SJCRH30 (cell line): ENCODE measurements around the gene PPIL6. TPM values are rescaled to one million over a fixed set of nuclear protein-coding genes. Genes with fewer than 3 reads are reported as not detected.

ENCODE experiments used
- DNase-seq, 2 experiments: peaks; one replicate each; pipeline ENCODE4 v3.0.0-alpha.2; 2015 to 2020
- H3K27ac ChIP-seq: fragments of 250-450 bp; sonication (Bioruptor Pico); 2 replicates; pipeline ENCODE4 v1.5.1; 2020; ENCODE audit warnings: mild to moderate bottlenecking, moderate library complexity
- H3K27me3 ChIP-seq: fragments of 250-450 bp; sonication (Bioruptor Pico); 2 replicates; pipeline ENCODE4 v1.5.1; 2020; ENCODE audit warnings: mild to moderate bottlenecking, moderate library complexity
- H3K36me3 ChIP-seq: fragments of 250-450 bp; sonication (Bioruptor Pico); 2 replicates; pipeline ENCODE4 v1.5.1; 2020; ENCODE audit warnings: mild to moderate bottlenecking, moderate library complexity
- H3K4me1 ChIP-seq: fragments of 250-450 bp; sonication (Bioruptor Pico); 2 replicates; pipeline ENCODE4 v1.5.1; 2020; ENCODE audit warnings: mild to moderate bottlenecking, moderate library complexity
- H3K4me3 ChIP-seq: fragments of 250-450 bp; sonication (Bioruptor Pico); 2 replicates; pipeline ENCODE4 v1.5.1; 2020; ENCODE audit warnings: mild to moderate bottlenecking, moderate library complexity
- H3K9me3 ChIP-seq: fragments of 250-450 bp; sonication (Bioruptor Pico); replicated peaks from 2 replicates; pipeline ENCODE4 v1.5.1; 2020; ENCODE audit warnings: mild to moderate bottlenecking, moderate library complexity
- total RNA-seq: library from RNA; depleted of rRNA; stranded (reverse); fragments of >200 nt; shearing (Covaris generic); gene quantifications from 2 replicates; pipeline ENCODE4 v1.2.3, GENCODE V29; 2014; rRNA removed

The PPIL6 gene
- 0.28 TPM in 1 of 2 replicates, not detected in the other for total RNA-seq

DNA sequence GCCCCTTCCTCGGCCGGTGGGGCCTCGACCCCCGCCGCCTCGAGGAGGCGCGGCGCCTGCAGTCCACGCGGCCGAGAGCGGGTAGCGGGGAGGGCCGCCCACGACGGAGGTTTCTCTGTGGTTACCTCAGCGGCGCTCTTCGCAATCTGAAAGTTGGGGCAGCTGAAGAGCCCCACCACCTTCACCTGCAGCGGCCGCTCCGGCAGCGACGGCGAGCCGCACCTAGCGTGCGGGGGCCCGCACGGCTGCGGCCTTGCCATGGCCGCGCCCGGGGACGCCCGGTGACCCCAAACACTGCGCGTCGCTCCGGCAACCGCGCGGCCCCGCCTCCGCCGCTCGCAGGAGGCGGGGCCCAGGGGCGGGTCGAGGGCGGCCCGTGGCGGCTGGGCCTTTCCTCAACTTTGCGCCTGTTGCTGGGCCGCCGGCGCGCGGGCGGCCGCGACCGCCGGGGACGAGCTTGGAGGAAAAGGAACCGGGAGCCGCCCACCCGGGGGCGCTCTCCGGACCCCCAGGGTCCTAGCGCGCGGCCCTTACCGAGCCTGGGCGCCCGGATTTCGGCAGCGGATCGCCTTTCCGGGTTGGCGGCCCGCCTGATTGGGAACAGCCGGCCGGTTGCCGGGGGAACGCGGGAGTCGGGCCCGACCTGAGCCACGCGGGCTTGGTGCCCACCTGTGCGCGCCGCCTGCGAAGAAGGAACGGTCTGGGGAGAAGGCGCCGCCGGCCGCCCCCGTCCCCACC is at the start of gene PPIL6, which contains the start of gene SMPD2:
Gene PPIL6, minus strand, starts transcription at position 298 of the 738 bp plus-strand sequence. Its CDS starts 38 bp downstream, at position 260.
Gene SMPD2, plus strand, starts transcription at position 394 of the 738 bp plus-strand sequence. CDS start 398 bp downstream, outside the sequence.
- Histone ChIP-seq H3K27ac (peak within 1 kb of the TSS; percentile 39), H3K27me3 (no peaks in the 10 kb centered on the region), H3K9me3 (no peaks in the 10 kb centered on the region), H3K4me1 (no peaks in the 10 kb centered on the region), H3K4me3 (peak within 1 kb of the TSS; percentile 85), H3K36me3 (no peaks in the 10 kb centered on the region; the same call in none of the 2 replicates)
- peak; percentile 89 to 92 for DNase-seq

- no peaks in the 10 kb centered on the region for H3K9me3 ChIP-seq
- no peaks in the 10 kb centered on the region for H3K27me3 ChIP-seq
- H3K36me3 ChIP-seq: no peaks in the 10 kb centered on the region
- peak in 1 of 2 experiments; percentile 69 for DNase-seq
- peaks cover 33% of the 10 kb centered on the region for H3K4me1 ChIP-seq
- H3K4me3 ChIP-seq: no peak overlapping the region
- no peak overlapping the region for H3K27ac ChIP-seq
Measured at GRCh38 chr6:109488001-109488400, 47.6 kb upstream of the PPIL6 start.

DNA sequence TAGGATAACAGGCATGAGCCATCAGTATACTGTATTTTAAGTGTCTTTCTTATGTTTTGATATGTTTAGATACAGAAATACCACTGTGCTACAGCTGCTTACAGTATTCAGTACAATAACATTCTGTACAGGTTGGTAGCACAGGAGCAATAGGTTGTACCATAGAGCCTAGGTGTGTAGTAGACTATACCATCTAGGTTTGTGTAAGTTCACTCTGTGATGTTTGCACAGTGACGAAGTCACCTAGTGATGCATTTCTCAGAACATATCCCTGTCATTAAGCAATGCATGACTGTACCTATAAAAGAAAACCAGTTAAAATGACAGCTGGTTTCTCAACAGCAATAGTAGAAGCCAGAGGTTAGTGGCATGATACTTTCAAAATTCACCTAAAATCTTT is 45.6 kb upstream of the PPIL6 start:
- Histone ChIP-seq H3K9me3 (no peaks in the 10 kb centered on the region), H3K27me3 (no peaks in the 10 kb centered on the region), H3K4me3 (no peak overlapping the region), H3K36me3 (peaks cover 9% of the 10 kb centered on the region), H3K27ac (no peak overlapping the region), H3K4me1 (peaks cover 36% of the 10 kb centered on the region)
- DNase-seq: no peak

DNA sequence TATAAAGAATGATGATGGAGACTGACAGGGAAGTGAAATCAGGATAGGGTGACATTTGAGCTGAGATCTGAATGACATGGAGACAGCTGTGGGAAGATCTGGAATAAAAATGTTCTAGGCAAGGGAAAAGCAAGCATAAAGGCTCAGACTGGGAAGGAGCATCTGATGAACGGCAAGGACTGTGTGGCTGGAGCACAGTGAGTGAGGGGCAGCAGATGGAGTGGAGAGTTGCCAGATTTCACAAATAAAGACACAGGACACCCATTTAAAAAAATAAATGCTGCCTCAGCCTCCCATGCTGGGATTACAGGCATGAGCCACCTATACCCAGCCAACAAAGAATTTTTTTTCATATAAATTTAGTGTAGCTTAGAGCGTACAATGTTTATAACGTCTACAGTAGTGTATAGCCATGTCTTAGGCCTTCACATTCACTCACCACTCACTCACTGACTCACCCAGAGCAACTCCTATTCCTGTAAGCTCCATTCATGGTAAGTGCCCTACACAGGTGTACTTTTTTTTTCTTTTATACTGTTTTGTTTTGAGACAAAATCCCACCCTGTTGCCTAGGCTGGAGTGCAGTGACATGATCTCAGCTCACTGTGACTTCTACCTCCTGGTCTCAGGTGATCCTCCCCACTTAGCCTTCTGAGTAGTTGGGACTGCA is 45.0 kb upstream of the PPIL6 start:
- Histone ChIP-seq H3K27ac (no peak overlapping the region), H3K27me3 (no peaks in the 10 kb centered on the region), H3K9me3 (no peaks in the 10 kb centered on the region), H3K36me3 (peaks cover 16% of the 10 kb centered on the region), H3K4me3 (no peak overlapping the region), H3K4me1 (peaks cover 31% of the 10 kb centered on the region)
- DNase-seq: peak in 1 of 2 experiments; percentile 32

- H3K36me3 ChIP-seq: peaks cover 26% of the 10 kb centered on the region
- DNase-seq: peak; percentile 58 to 74
- peak overlapping the region; percentile 32 for H3K27ac ChIP-seq
- peak overlapping the region; percentile 61 for H3K4me3 ChIP-seq
- H3K27me3 ChIP-seq: no peaks in the 10 kb centered on the region
- H3K4me1 ChIP-seq: peaks cover 30% of the 10 kb centered on the region
- no peaks in the 10 kb centered on the region for H3K9me3 ChIP-seq
Measured at GRCh38 chr6:109484122-109484521, 43.7 kb upstream of the PPIL6 start.

GRCh38 chr6:109483735-109484057 is 43.3 kb upstream of the PPIL6 start:
- no peak for DNase-seq
- Histone ChIP-seq H3K27me3 (no peaks in the 10 kb centered on the region), H3K4me1 (peaks cover 30% of the 10 kb centered on the region), H3K36me3 (peaks cover 28% of the 10 kb centered on the region), H3K27ac (peak overlapping the region; percentile 32), H3K4me3 (peak overlapping the region; percentile 61), H3K9me3 (no peaks in the 10 kb centered on the region)

GRCh38 chr6:109482905-109483734 is 42.7 kb upstream of the PPIL6 start, which contains the start of gene ZBTB24:
Gene ZBTB24, minus strand, starts transcription at chr6:109483219. Its CDS starts 1,193 bp downstream, at chr6:109482026.
- H3K4me1 ChIP-seq: peaks cover 28% of the 10 kb centered on the region
- peak within 1 kb of the TSS; percentile 58 for H3K27ac ChIP-seq
- peak within 1 kb of the TSS; percentile 95 for H3K4me3 ChIP-seq
- peaks cover 31% of the 10 kb centered on the region for H3K36me3 ChIP-seq
- no peaks in the 10 kb centered on the region for H3K27me3 ChIP-seq
- peak; percentile 94 to 95 for DNase-seq
- no peaks in the 10 kb centered on the region for H3K9me3 ChIP-seq

- no peaks in the 10 kb centered on the region for H3K9me3 ChIP-seq
- H3K4me1 ChIP-seq: peaks cover 25% of the 10 kb centered on the region
- H3K27ac ChIP-seq: no peak overlapping the region
- no peak overlapping the region for H3K4me3 ChIP-seq
- no peak for DNase-seq
- no peaks in the 10 kb centered on the region for H3K27me3 ChIP-seq
- peaks cover 40% of the 10 kb centered on the region for H3K36me3 ChIP-seq
Measured at GRCh38 chr6:109480993-109481480, 40.6 kb upstream of the PPIL6 start.

DNA sequence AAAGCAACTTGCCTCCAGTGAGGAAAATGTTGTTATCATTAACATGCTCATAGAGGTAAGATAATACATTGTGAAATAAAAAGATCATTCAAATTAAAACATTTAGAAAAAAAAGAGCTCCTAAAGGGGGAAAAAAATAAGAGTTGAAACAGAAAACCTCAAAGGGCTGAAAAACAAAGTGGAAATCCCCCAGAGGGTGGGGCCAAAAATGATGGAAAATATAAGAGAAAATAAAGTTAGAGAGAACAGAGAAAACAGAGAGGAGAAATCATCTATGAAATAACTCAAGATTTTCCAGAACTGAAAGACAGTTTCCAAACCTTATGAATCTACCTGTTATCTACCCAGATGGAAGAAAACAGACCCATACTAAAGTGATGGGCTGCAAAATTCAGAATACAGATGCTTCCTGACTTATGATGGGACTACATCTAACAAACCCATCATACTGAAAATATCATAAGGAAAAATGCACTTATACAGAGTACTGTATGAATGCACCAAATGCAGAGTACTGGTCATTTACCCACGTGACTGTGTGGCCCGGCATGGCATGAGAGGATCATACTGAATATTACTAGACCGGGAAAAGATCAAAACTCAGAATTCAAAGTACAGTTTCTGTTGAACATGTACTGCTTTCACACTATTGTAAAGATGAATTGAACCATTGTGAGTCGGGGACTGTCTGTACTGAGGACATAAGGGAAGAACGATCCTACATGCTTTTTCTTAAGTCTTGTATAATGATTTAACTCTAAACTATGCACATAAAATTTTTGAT is 38.6 kb upstream of the PPIL6 start:
- H3K4me1 ChIP-seq: peaks cover 12% of the 10 kb centered on the region
- no peaks in the 10 kb centered on the region for H3K27me3 ChIP-seq
- no peak for DNase-seq
- H3K4me3 ChIP-seq: no peak overlapping the region
- peaks cover 59% of the 10 kb centered on the region for H3K36me3 ChIP-seq
- no peak overlapping the region for H3K27ac ChIP-seq
- H3K9me3 ChIP-seq: no peaks in the 10 kb centered on the region

GRCh38 chr6:109478222-109478805 is 37.9 kb upstream of the PPIL6 start:
- Histone ChIP-seq H3K27me3 (no peaks in the 10 kb centered on the region), H3K4me1 (peaks cover 9% of the 10 kb centered on the region), H3K36me3 (peaks cover 62% of the 10 kb centered on the region), H3K27ac (no peak overlapping the region), H3K9me3 (no peaks in the 10 kb centered on the region), H3K4me3 (no peak overlapping the region)
- no peak for DNase-seq

- H3K36me3 ChIP-seq: peaks cover 66% of the 10 kb centered on the region
- no peak overlapping the region for H3K4me3 ChIP-seq
- DNase-seq: no peak
- peaks cover 9% of the 10 kb centered on the region for H3K4me1 ChIP-seq
- H3K27ac ChIP-seq: no peak overlapping the region
- H3K27me3 ChIP-seq: no peaks in the 10 kb centered on the region
- no peaks in the 10 kb centered on the region for H3K9me3 ChIP-seq
Measured at GRCh38 chr6:109477725-109478124, 37.3 kb upstream of the PPIL6 start.

DNA sequence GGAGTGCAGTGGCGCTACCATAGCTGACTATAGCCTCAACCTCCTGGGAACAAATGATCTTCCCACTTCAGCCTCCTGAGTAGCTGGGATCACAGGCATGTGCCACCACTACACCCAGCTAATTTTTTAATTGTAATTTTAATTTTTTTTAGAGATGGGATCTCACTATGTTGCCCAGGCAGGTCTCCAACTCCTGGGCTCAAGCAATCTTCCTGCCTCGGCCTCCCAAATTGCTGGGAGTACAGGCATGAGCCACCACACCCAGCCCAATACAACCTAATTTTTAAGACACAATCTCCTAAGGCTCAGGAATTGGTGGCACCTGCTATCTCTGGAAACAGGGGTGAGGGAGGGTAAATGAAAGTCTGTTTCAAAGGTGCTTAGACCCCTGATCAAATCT is 36.8 kb upstream of the PPIL6 start:
- DNase-seq: no peak
- Histone ChIP-seq H3K27ac (no peak overlapping the region), H3K9me3 (no peaks in the 10 kb centered on the region), H3K36me3 (peaks cover 71% of the 10 kb centered on the region), H3K27me3 (no peaks in the 10 kb centered on the region), H3K4me3 (no peak overlapping the region), H3K4me1 (peaks cover 9% of the 10 kb centered on the region)

GRCh38 chr6:109475625-109476024 is 35.2 kb upstream of the PPIL6 start:
- Histone ChIP-seq H3K4me1 (peaks cover 4% of the 10 kb centered on the region; the same call in 1 of the 2 replicates), H3K36me3 (peaks cover 67% of the 10 kb centered on the region), H3K27me3 (no peaks in the 10 kb centered on the region), H3K27ac (no peak overlapping the region), H3K4me3 (no peak overlapping the region), H3K9me3 (no peaks in the 10 kb centered on the region)
- no peak for DNase-seq
